GM15510 (cell line): ENCODE data around the gene BAZ1B.
A peak's percentile ranks its signal among the peaks of the same experiment; 100 is the strongest.

Experiments used
- POLR2A ChIP-seq: IDR thresholded peaks from 3 replicates; pipeline ENCODE4 v1.6.1; 2011; ENCODE audit warnings: borderline replicate concordance; ENCODE audit not compliant: insufficient read length; ENCODE audit errors: extremely low read depth

Gene BAZ1B

DNA sequence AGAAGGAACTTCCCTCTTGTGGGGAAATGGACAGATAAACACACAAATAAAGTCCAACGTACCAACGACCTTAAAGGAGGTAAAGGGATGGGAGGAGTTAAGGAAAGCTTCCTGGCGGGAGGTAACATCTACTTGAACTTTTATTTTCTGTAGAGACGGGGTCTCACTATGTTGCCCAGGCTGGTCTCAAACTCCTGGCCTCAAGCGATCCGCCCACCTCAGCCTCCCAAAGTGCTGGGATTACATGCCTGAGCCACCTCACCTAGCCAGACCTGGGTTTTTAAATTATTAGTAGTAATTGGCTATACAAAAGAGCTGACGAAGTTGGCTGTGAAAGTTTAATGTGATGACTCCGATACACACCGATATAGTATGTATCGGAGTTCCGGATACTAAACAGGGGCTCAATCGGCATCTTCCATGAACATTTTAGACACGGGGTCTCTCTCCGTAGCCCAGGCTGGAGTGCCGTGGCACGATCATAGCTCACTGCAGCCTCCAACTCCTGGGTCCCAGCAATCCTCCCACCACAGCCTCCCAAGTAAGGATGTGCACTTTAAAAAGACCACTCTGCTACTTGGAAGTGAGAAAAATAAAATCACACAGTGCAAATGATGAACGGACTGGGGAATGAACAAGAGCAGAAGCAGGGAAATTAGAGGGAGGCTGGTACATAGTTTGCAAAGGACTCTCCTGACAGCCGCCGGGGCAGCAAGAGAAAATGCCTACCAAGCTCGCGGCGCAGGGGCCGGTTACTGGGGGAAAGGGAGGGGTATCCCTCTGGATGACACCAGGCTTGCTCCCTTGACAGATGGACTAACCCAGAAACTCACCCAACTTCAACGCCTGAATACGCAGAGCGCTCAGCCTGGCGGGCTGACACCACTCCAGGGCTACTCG, 34.4 kb upstream of the BAZ1B start:
- no peak for TF ChIP-seq POLR2A

DNA sequence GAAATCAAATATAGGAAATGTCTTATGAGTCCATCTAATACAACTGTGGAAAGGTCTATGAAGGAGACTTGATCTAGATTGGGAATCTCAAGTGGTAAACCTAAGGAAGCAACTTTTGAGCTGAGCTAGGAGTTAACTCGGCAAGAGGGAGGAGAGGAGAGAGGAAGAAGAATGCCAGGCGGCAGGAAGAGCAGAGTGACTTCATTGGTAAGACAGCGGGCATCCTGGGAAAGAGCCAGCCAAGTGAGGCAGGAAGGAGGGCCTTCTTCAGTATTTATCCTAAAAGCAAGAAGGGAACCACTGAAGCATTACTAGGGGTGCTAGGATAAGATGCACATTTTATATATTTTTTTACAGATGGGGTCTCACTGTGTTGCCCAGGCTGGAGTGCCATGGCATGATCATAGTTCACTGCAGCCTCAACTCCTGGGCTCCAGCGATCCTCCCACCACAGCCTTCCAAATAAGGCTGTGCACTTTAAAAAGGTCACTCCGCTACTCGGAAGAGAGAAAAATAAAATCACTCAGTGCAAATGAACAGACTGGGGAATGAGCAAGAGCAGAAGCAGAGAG, 33.4 kb upstream of the BAZ1B start:
- TF ChIP-seq POLR2A: no peak

DNA sequence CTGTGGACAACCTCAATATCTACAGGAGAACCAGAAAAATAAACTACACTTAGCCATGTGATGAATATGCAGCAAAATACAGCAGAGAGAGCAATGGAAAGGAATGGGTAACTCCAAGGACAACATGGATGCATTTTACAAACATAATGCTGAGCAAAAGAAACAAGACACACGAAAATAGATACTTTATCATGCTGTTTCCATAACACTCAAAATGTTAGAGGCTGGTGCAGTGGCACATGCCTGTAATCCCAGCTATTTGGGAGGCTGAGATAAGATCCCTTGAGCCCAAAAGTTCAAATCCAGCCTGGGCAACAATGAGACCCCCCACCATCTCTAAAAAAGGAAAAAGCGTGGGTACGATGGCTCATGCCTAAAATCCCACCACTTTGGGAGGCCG, 27.1 kb upstream of the BAZ1B start:
- no peak for TF ChIP-seq POLR2A

DNA sequence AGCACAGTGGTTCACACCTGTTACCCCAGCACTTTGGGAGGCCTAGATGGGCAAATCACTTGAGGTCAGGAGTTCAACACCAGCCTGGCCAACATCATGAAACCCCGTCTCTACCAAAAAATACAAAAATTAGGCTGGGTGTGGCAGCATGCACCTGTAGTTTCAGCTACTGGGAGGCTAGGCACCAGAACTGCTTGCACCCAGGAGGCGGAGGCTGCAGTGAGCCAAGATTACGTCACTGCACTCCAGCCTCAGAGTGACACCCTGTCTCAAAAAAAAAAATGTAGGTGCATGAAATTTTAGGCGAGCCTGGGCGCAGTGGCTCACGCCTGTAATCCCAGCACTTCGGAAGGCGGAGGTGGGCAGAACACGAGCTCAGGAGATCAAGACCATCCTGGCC, 25.7 kb upstream of the BAZ1B start:
- no peak for TF ChIP-seq POLR2A

DNA sequence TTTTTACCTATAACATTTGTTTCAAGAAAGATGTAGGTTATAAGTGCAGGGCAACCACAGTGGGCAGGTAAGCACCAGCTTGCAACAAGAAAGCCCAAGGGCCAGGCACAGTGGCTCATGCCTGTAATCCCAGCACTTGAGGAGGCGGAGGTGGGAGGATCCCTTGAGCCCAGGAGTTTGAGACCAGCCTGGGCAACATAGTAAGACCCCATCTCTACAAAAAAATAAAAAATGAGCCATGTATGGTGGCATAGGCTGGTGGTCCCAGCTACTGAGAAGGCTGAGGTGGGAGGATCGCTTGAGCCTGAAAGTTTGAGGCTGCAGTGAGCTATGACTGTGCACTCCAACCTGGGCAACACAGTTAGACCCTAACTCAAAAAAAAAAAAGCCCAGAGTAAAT, 22.6 kb upstream of the BAZ1B start:
- TF ChIP-seq POLR2A: no peak

DNA sequence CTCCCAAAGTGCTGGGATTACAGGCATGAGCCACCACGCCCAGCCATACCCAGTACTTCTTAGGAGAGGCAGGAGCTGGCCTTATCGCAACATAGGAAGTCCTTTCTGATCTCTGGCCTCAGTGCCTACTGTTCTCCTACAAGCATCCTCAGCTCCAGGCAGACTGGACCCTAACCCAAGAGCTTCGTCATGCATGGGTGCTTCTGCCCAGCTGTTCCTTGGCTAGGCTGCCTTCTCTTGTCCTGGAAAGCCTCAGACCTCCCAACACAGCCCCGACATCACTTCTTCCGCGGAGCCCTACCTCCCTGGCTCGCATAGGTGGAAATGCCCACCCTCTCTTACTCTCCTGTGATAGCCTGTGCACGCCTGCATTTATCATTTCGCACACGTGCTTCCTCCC, 19.6 kb upstream of the BAZ1B start:
- TF ChIP-seq POLR2A: no peak

DNA sequence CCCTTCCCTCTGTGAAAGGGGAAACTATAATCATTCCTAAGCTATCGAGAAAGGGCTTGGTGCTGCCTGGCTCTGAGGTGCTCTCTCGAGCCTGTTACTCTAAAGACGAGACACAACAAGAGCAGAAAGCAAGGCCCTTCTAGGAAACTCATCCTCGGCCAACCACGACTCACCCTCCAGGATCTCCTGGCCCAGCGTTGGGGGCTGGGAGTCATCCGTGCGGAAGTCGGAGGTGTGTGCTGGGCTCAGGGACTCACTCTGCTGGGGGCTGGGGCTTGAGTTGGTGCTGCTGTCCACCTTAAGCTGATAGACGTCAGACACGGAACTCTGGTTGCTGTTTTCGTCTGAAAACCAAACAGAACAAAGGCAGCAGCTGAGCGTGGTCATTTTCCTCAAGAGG, 17.6 kb upstream of the BAZ1B start:
- no peak for TF ChIP-seq POLR2A

DNA sequence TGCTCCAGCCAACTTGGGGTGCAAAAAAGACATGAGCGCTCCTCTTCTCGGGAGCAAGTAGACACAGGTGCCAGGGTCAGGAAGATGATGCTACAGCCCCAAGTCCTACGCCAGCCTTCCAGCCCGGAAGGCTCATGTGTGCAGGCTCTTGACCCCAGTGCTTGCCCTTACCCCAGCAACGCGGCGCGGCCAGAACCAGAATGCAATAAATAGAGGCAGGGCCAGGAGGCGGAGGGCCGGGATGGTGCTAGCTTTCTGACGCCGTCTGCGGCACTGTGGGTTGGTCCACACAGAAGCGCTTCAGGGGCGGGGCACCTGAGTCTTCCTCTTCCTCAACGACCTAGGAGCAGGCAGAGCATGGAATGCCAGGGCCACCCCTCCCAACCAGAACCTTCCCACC, 15.0 kb upstream of the BAZ1B start:
- TF ChIP-seq POLR2A: no peak

DNA sequence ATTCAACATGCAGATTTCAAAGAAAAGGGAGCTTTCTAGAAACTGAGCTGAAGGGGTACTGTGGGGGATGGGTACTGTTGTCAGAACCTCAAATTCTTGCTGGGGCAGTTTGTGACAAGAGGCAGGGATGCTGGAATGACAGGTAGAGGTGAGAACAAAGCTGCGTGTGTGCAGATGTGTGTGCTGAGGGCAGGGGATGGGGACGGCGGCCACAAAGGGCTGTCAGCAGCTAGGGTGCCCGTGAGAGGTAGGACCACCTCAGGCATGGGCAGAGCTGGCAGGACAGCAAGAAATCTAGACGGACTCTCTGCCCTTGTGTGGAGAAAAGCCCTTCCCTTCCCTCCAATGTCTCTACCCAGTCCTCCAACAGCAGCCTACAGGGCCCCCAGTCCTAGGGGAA, 14.4 kb upstream of the BAZ1B start:
- TF ChIP-seq POLR2A: no peak

DNA sequence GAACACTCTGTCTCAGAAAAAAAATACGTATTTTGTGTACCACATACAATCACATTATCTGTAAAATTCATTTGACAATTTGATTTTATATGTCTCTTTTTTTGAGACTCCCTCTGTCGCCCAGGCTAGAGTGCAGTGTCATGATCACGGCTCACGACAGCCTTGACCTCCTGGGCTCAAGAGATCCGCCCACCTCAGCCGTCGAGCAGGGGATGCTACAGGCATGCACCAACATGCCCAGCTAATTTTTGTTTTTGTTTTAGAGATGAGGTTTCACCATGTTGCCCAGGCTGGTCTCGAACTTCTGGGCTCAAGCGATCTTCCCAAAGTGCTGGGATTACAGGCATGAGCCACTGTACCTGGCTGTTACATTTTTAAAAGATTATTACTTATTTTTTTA, 11.6 kb upstream of the BAZ1B start:
- TF ChIP-seq POLR2A: no peak

DNA sequence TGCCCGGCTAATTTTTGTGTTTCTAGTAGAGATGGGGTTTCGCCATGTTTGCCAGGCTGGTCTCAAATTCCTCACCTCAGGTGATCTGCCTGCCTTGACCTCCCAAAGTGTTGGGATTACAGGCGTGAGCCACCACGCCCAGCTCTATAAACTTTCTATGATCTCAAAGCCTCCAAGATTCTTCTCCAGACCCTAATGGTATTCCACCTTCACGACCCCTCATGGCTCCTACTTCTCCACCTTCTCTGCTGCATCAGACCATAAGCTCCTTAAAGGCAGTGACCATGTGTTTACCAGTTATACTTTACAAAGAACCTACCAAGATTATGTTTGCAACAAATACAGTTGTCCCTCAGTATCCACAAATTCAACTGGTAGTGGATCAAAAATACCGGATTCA, 10.1 kb upstream of the BAZ1B start:
- no peak for TF ChIP-seq POLR2A

DNA sequence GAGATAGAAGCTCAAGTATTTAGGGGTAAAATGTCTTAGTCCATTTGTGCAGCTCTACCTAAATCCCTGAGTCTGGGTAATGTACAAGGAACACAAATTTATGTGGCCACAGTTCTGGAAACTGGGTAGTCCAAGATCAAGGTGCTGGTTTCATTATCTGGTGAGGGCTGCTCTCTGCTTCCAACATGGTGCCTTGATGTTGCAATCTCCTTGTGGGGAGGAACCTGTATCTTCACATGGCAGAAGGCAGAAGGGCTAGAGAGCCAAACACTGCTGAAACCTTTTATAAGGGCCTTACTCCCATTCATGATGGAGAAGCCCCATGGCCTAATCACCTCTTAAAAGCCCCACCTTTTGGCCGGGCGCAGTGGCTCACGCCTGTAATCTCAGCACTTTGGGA, 8.7 kb upstream of the BAZ1B start:
- TF ChIP-seq POLR2A: no peak

DNA sequence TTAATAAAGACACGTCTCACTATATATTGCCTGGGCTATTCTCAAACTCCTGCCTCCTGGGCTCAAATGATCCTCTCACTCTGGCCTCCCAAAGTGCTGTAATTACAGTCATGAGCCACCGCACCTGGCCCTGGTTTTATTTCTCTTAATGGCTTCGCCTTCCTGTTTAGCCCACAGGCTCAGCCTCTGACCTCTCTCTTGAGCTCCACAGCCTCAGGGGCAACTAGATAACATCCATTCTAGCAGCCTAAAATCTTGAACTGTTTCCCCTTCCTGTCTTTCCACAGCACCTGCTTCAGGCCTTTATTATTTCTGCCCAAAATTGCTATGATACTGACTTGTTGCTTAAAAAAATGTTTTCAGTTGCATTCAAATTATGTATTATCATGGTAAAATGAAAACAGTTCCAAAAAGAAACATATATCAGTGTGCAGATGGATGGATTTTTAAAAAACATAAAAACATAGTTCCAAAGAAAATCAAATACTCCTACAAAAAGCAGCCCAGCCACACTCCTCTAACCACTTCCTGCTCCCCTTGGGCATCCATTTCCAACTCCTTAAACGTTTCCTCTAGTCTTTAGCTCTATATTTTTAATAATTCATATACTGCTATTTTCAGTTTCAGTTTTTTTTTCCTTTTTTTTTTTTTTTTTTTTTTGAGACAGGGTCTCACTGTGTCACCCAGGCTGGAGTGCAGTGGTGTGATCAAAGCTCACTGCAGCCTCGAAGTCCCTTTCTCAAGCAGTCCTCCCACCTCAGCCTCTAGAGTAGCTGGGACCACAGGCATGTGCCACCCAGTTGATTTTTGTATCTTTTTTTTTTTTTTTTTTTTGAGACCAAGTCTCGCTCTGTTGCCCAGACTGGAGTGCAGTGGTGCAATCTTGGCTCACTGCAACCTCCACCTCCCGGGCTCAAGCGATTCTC, 5.1 kb upstream of the BAZ1B start:
- TF ChIP-seq POLR2A: no peak

DNA sequence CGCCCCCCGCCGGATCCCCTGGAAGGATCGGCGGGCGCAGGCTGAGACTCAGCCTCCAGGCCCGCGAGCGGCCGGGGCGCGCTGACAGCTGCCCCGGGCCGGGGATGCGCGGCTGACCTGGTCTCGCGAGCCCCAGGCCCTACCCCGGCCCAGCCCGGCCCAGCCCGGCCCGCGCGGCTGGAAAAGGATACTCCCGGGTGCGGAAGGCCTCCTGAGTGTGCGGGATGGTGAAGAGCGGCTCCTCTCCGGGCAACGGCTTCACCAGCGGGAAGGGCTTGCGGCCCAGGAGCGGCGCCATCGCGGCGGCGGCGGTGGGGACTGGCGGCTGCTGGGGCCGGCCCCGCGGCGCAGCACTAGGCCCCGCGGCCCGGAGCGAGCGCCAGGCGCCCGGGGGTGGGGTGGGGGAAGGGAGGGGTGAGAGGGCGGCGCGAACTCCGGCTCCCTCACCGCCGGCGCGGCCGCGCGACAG, 423 bp downstream of the BAZ1B start:
- TF ChIP-seq POLR2A: peak; percentile 54
